Activated T-cell treated with anti-CD3 and anti-CD28 coated beads for 24 hours (primary cell): ENCODE measurements around the gene PPARG.
"Not testable (repeated sequence)": the region's sequence is repeated elsewhere in the genome, so short reads cannot be mapped to it uniquely, and the experiment has no call there.

Experiments
- DNase-seq: peaks from one replicate; pipeline ENCODE4 v3.0.0-alpha.2; 2020; ENCODE audit warnings: low read depth

Gene PPARG

GRCh38 chr3:12461097-12461649 is 172.3 kb downstream of the PPARG start:
- no peak for DNase-seq

DNA sequence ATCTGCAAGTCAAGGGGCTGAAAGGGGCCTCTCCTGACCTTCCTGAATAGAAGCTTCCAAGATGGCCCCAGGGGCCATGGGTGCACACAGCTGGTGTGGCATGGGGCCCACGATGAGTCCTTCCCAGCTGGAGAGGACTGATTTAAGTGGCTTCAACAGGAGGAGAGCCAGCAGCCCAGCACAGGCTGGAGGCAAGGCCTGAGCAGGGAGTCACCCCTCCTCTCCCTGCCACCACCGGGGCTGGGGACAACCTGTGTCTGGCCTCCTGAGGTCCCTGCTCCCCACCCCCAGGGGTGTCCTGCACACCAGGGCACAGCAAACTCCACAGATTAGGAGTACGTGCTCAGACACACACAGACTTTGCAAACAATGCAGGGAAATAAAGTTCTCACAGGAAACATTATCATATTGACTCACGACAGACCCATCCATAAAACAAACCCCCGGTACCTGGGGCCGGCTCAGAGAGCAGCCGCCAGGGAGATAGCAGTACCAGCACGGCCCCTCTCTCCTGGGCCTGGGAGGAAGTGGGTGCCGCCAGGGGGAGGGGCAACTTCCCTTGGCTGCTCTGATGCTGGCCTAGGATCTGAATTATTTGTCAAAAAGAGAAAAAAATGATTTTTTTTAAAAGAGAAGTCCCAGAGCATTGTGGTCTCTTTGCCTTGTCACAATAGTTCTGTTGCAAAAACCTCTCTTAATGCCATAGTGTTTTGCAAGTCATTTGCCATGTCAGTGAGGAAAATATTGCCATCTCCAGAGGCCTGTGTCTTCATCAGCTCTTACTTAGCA is 173.5 kb downstream of the PPARG start:
- no peak for DNase-seq

GRCh38 chr3:12463686-12464085 is 174.8 kb downstream of the PPARG start:
- DNase-seq = no peak

GRCh38 chr3:12464181-12464580 is 175.3 kb downstream of the PPARG start:
- no peak for DNase-seq

DNA sequence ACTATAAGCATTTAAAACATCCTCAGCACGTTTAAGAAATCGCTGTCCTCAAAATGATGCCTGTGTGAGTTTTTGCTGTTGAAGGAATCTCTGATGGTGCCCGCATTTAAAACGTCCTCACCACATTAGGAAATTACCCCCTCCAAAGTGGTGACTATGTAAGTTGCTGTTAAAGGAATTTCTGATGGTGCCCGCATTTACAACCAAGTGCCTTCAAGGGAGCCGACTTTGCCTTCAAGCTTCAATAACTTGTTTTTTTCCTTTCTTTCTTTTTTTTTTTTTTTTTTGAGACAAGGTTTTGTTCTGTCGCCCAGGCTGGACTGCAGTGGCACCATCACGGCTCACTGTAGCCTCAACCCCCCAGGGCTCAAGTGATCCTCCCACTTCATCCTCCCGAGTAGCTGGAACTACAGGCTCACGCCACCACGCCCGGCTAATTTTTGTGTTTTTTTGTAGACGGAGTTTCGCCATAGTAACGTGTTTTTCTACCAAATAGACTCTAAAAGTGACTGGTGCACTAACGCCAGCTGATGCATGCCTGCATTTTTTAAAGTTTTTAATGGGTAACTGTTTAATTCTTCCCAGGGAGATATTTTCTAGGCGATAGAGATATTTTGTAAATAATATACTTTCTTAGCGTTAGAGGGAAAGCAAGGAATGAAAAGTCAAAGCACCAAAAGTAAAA is 176.4 kb downstream of the PPARG start:
- no peak for DNase-seq

DNA sequence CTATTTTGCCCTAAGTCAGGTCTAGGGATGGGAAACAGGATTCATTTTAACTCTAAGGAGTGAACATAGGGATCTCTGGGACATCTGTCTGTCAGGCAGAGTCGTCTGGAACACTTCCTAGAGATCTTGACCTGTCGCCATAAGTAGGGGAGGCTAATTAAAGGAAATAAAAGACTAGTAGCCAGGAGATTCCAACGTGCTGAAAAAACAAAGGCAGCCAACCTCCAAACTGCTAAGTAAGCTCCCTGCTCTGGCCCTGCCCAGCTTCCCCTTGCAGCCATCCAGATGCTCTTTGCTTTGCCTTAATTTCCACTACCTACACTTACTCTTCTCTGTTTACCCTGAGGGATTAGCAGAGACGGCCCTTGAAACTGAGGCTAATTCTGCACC is 177.0 kb downstream of the PPARG start:
- DNase-seq = no peak

DNA sequence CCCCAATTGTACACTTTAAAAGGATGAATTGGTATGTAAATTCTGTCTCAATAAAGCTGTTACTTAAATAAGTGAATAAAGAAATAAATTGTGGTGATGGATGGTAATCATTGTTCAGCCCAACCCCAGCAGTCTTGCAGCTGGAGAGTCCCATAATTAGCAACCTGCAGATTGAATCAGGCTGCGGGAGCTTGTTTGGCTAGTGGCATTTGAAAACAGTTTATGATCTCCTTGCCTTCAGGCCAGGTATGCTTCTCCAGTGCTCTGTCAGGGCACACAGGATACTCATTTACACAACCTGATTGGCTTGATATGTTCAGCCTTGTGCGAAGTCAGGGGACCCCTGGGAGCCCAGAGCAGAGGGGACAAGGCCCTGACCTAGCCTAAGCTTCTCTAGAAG is 178.9 kb downstream of the PPARG start:
- no peak for DNase-seq

- no peak for DNase-seq
Measured at GRCh38 chr3:12468276-12468675, 179.4 kb downstream of the PPARG start.

- no peak for DNase-seq
Measured at GRCh38 chr3:12468757-12469156, 179.9 kb downstream of the PPARG start.

- not testable (repeated sequence) for DNase-seq
Measured at GRCh38 chr3:12469222-12469621, 180.4 kb downstream of the PPARG start.

- no peak for DNase-seq
Measured at GRCh38 chr3:12470111-12470510, 181.2 kb downstream of the PPARG start.

DNA sequence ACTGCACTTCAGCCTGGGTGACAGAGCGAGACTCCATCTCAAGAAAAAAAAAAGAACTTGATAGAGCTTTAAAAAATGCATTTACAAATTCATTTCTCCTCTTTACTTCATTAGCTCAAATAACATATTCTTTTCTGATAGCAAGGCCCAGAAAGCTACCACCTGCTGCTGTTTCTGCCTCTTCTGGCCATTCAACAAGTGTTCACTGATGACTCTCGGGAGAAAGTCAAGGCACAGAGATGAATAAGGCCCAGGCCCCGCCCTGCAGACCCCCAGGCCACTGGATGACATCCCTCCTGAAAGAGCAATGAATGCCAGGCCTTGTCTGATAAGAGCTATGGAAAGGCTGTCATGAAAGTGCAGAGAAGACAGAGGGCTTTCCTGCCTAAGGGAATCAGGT is 181.8 kb downstream of the PPARG start:
- no peak for DNase-seq

DNA sequence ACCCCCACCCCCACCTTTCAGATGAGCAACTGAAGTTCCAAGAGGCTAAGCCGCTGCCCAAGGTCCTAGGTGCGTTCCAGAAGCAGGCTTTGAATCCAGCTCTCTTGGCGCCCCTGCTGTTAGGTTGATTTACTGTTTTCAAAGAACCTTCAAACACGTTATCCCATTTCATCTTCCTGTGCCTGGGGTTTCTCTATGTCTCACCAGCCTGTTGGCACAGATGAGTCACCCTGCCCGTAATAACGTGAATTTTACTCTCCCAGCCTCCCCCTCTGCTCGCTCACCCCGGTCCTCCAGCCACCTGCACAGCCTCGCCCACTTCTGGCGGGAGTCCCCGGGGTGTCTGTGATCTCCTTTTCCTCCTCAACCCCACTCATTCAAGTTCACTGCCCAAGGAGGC is 182.4 kb downstream of the PPARG start:
- peak; percentile 57 for DNase-seq

GRCh38 chr3:12472000-12472610 is 183.2 kb downstream of the PPARG start:
- no peak for DNase-seq

DNA sequence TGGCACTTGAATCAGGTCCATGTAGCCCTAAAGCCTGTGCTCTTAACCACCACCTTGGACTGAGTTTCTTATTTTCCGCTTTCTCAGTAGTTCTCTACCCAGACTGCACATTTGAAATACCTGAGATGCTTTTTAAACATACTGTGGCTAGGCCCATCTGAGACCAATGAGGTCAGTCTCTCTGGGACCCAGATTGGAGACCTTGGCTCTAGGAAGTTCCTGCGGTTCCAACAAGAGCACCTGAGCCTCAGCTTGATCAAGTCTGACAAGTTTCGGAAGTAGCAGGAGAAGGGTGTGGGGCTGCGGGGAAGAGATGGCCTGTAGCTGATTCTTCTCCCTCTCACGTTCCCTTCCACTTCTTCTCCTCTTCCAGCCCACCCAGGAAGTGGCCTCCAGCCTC is 183.9 kb downstream of the PPARG start:
- no peak for DNase-seq

DNA sequence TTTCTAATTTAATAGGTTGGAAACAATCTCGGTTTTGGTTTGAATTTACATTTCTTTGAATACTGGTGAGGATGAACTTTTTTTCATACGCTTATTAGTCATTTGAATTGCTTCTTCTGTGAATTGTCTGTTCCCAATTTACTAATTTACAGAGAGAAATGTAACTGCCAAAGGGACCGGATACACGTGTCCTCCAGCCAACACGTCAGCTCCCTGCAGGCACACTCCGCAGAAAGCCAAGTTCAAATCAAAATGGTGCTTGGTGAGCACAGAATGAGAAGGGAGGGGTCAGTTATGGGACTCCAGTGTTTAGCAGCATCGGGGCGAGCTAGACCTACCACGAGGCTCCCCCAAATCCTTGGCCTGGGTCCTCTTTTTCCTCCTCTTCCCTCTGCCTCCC is 184.6 kb downstream of the PPARG start:
- no peak for DNase-seq

- DNase-seq = no peak
Measured at GRCh38 chr3:12476238-12476897, 187.5 kb downstream of the PPARG start.

GRCh38 chr3:12477256-12477655 is 188.4 kb downstream of the PPARG start:
- DNase-seq = no peak

DNA sequence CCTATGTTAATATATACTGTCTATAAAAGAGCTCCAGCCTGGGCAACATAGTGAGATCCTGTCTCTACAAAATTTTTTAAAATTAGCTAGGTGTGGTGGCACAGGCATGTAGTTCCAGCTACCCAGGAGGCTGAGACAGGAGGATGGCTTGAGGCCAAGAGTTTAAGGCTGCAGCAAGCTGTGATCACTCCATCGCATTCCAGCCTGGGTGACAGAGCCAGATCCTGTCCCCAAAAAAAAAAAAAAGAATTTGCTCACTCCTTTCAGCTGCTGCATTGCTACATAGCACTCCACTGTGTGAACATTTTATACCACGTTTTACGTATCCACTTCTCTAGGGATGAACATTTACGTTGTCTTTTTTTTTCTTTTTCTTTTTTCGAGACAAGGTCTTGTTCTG is 189.5 kb downstream of the PPARG start:
- no peak for DNase-seq

DNA sequence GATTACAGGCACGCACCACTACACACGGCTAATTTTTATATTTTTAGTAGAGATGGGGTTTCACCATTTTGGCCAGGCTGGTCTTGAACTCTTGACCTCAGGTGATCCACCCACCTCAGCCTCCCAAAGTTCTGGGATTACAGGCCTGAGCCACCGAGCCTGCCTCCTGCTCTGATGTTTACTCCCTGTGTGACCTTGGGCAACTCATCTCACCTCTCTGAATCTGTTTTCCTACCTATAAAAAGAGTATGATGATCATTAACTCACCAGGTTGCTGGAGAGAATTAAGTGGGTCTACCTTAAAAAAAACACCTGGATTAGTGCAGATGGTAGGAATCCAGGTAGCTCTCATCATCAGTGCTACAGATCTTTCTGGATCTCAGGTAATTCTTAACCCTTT is 190.3 kb downstream of the PPARG start:
- not testable (repeated sequence) for DNase-seq

DNA sequence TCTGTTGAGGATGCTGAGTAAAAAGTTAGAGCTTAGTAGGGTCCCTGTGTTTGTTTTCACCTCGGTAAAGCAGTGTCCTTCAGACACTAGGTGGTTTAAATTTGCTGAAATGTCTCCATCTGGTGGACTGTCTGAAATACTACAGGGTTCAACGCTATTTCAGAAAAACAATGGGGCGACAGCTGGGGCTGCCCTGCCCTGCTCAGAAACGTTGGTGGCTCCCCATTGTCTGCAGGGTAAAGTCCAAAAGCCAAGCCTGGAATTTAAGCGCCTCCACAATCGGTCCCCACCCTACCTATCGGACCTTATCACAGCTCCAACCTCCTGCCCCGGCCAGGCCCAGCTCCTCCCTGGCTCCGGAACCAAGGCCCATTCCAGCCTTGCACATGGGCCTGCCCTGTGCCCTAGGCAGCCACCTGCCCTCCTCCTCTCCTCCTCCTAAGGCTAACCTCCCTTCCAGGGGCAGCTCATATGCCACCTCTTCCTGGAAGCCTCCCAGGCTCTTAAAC is 191.1 kb downstream of the PPARG start:
- peak; percentile 13 for DNase-seq

DNA sequence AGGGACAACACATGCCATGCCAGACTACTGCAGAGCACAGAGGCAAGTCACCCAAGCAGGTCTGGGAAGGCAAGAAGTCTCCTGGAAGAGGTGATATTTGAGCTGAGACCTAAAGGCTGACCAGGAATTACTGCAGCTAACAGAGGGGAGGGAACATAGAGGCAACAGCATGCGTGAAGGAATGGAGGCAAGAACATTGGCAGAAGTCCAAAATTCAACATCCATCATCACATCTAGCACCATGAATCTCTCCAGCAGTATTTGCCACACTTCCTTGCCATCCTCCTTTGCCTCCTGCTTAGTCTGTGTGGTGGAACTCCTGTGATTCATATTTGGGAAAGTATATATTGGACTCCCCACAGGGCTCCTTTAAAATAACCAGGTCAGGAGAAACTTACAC is 194.5 kb downstream of the PPARG start:
- DNase-seq = no peak
